Measurements from ENCODE around the gene CFAP20DC. TPM values are rescaled to one million over a fixed set of nuclear protein-coding genes. Genes with fewer than 3 reads are reported as not detected.
"Not testable (repeated sequence)": the region's sequence is repeated elsewhere in the genome, so short reads cannot be mapped to it uniquely, and the experiment has no call there.

The CFAP20DC gene
- total RNA-seq, 1 experiment from 2014 or later, result 1.1 TPM

DNA sequence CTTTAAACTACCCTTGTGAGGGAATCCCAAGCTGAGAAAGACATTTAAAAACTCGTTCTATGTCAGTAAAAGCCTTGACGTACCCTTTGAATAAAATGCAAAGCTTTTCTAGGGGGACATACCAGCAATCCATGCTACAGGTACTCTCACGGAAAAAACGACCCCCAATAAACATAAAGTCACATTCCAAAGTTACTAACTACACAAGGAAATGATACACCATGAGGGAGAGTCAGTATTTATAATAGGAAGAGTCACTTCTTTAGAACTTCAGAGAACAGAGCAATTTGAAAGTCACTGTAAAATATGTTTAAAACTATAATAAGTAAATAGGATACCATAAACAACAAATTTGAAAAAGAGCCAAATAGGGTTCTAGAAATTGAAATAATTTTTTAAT is 63.2 kb downstream of the CFAP20DC start:
- Mint-ChIP-seq H3K27ac (ENCODE audit: low read depth, unreplicated experiment) (no peak overlapping the region), H3K27me3 (ENCODE audit: insufficient read depth, unreplicated experiment) (no peaks in the 10 kb centered on the region), H3K36me3 (ENCODE audit: insufficient read depth, unreplicated experiment) (no peaks in the 10 kb centered on the region), H3K4me3 (ENCODE audit: unreplicated experiment) (no peak overlapping the region), H3K4me1 (ENCODE audit: insufficient read depth, unreplicated experiment) (peaks cover 7% of the 10 kb centered on the region), H3K9me3 (ENCODE audit: unreplicated experiment) (peaks cover 7% of the 10 kb centered on the region)
- TF ChIP-seq, protein P1, sequence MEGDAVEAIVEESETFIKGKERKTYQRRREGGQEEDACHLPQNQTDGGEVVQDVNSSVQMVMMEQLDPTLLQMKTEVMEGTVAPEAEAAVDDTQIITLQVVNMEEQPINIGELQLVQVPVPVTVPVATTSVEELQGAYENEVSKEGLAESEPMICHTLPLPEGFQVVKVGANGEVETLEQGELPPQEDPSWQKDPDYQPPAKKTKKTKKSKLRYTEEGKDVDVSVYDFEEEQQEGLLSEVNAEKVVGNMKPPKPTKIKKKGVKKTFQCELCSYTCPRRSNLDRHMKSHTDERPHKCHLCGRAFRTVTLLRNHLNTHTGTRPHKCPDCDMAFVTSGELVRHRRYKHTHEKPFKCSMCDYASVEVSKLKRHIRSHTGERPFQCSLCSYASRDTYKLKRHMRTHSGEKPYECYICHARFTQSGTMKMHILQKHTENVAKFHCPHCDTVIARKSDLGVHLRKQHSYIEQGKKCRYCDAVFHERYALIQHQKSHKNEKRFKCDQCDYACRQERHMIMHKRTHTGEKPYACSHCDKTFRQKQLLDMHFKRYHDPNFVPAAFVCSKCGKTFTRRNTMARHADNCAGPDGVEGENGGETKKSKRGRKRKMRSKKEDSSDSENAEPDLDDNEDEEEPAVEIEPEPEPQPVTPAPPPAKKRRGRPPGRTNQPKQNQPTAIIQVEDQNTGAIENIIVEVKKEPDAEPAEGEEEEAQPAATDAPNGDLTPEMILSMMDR (IDR thresholded peaks at IDR 0.05; ENCODE audit: unreplicated experiment), result no peak
- intact Hi-C loops (cut with micrococcal nuclease), result no loop called here
- BruUV-seq (replicated peaks), result no TSS peak
- CTCF ChIA-PET, result interaction anchor here (0.6 to 2.3 kb wide), 5 partner anchors 8 to 359 kb away, joined by 3 to 8 read pairs (median 4); no protein-coding TSS in a partner anchor
- POLR2A ChIA-PET, result interaction anchor here (1.0 to 1.3 kb wide), 2 partner anchors 9 to 12 kb away, joined by 3 read pairs; no protein-coding TSS in a partner anchor
- no peak for DNase-seq (ENCODE audit: unreplicated experiment)

DNA sequence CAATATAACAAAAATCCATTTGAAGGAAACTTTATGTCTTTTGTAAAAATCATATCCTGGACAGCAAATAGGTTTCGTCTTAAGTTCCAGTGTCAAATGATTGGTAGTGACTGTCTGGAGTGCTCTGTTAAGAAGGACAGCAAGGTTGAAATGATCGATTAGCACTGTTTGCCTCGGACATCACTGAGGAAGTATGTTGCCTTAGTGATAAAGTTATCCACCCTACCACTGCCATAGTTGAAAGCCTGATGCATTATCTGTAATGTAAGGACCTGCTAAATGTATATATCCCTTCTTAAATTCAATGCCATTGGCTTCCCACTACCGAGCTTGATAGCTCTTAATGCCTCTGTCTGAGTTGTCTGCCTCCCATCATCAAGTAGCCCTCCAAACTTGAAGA is 70.0 kb downstream of the CFAP20DC start:
- H3K27ac Mint-ChIP-seq (ENCODE audit: low read depth, unreplicated experiment), result no peak overlapping the region
- POLR2A ChIA-PET, result no interaction called here
- no peaks in the 10 kb centered on the region for H3K27me3 Mint-ChIP-seq (ENCODE audit: insufficient read depth, unreplicated experiment)
- no TSS peak for BruUV-seq (replicated peaks)
- H3K9me3 Mint-ChIP-seq (ENCODE audit: unreplicated experiment), result no peaks in the 10 kb centered on the region
- intact Hi-C loops (cut with micrococcal nuclease), result no loop called here
- no peak for DNase-seq (ENCODE audit: unreplicated experiment)
- H3K36me3 Mint-ChIP-seq (ENCODE audit: insufficient read depth, unreplicated experiment), result no peaks in the 10 kb centered on the region
- CTCF ChIA-PET, result interaction anchor here (0.5 to 1.1 kb wide), 2 partner anchors 21 to 341 kb away, joined by 3 read pairs; no protein-coding TSS in a partner anchor
- TF ChIP-seq, protein P1 (IDR thresholded peaks at IDR 0.05; ENCODE audit: unreplicated experiment), result no peak
- H3K4me3 Mint-ChIP-seq (ENCODE audit: unreplicated experiment), result no peak overlapping the region
- H3K4me1 Mint-ChIP-seq (ENCODE audit: insufficient read depth, unreplicated experiment), result no peaks in the 10 kb centered on the region

DNA sequence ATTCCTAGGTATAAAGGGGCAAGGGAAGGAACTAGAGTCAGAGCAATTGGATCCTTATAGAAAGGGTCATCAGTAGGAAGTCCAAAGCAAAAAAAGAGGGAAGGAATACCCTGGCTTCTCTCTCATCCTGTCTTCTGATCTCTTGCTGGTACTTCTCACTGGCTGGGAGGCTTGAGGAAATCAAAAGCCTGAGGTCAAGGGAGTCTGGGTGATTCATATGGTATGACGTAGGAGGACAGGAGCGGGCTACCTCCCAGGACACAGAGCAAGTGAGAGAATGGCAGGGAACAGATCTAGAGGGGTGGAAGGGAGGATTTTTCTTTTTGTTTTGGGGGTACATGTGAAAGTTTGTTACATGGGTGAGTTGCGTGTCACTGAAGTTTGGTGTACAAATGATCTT is 76.0 kb downstream of the CFAP20DC start:
- ChIA-PET POLR2A (interaction anchor here (0.9 to 1.1 kb wide), 2 partner anchors 14 to 21 kb away, joined by 3 read pairs; no protein-coding TSS in a partner anchor), CTCF (no interaction called here)
- TF ChIP-seq, protein P1 (IDR thresholded peaks at IDR 0.05; ENCODE audit: unreplicated experiment), result no peak
- no peak overlapping the region for H3K4me3 Mint-ChIP-seq (ENCODE audit: unreplicated experiment)
- peaks cover 6% of the 10 kb centered on the region for H3K4me1 Mint-ChIP-seq (ENCODE audit: insufficient read depth, unreplicated experiment)
- intact Hi-C loops (cut with micrococcal nuclease), result no loop called here
- no peaks in the 10 kb centered on the region for H3K9me3 Mint-ChIP-seq (ENCODE audit: unreplicated experiment)
- no peak overlapping the region for H3K27ac Mint-ChIP-seq (ENCODE audit: low read depth, unreplicated experiment)
- no peaks in the 10 kb centered on the region for H3K27me3 Mint-ChIP-seq (ENCODE audit: insufficient read depth, unreplicated experiment)
- DNase-seq (ENCODE audit: unreplicated experiment), result peak; percentile 28
- BruUV-seq (replicated peaks), result no TSS peak
- H3K36me3 Mint-ChIP-seq (ENCODE audit: insufficient read depth, unreplicated experiment), result no peaks in the 10 kb centered on the region

DNA sequence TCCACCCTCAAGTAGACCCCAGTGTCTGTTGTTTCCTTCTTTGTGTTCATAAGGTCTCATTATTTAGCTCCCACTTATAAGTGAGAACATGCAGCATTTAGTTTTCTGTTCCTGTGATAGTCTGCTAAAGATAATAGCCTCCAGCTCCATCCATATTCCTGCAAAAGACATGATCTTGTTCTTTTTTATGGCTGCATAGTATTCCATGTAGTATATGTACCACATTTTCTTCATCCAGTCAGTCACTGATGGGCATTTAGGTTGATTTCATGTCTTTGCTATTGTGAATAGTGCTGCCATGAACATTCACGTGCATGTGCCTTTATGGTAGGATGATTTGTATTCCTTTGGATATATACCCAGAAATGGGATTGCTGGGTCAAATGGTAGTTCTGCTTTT is 82.0 kb downstream of the CFAP20DC start:
- BruUV-seq (replicated peaks); H3K27me3 Mint-ChIP-seq (ENCODE audit: insufficient read depth, unreplicated experiment): not testable (repeated sequence)

DNA sequence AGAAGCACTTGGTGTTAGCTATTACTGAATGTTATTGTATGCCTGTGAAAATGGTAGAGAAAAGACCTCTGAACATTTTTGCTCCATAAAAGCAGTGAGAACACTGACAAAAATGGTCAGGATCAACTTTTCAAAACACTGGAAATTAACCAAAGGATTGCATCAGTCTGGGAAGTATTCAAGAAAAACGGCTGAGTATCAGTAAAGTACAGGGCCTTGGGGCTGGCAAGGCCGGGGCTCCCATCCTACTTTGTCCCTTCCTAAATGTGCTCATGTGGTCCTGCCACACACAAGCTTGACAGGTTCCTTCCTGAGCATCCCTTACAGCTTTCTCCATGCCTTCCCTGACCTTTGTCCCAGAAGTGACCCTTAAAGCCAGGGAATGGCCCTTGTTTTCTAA is 84.0 kb downstream of the CFAP20DC start:
- no peaks in the 10 kb centered on the region for H3K27me3 Mint-ChIP-seq (ENCODE audit: insufficient read depth, unreplicated experiment)
- ChIA-PET CTCF (interaction anchor here (0.6 to 0.9 kb wide), 3 partner anchors 87 to 398 kb away, joined by 3 read pairs; no protein-coding TSS in a partner anchor), POLR2A (interaction anchor here (0.6 kb wide), 1 partner anchor 888 kb away, joined by 3 read pairs; no protein-coding TSS in a partner anchor)
- no peak overlapping the region for H3K4me3 Mint-ChIP-seq (ENCODE audit: unreplicated experiment)
- no peak overlapping the region for H3K27ac Mint-ChIP-seq (ENCODE audit: low read depth, unreplicated experiment)
- H3K9me3 Mint-ChIP-seq (ENCODE audit: unreplicated experiment), result no peaks in the 10 kb centered on the region
- no TSS peak for BruUV-seq (replicated peaks)
- H3K36me3 Mint-ChIP-seq (ENCODE audit: insufficient read depth, unreplicated experiment), result no peaks in the 10 kb centered on the region
- intact Hi-C loops (cut with micrococcal nuclease), result no loop called here
- TF ChIP-seq, protein P1 (IDR thresholded peaks at IDR 0.05; ENCODE audit: unreplicated experiment), result no peak
- peaks cover 6% of the 10 kb centered on the region for H3K4me1 Mint-ChIP-seq (ENCODE audit: insufficient read depth, unreplicated experiment)
- no peak for DNase-seq (ENCODE audit: unreplicated experiment)

More for the DNA sequence above, 82.0 kb downstream of the CFAP20DC start:
- H3K27ac Mint-ChIP-seq (ENCODE audit: low read depth, unreplicated experiment); CTCF ChIA-PET; H3K4me3 Mint-ChIP-seq (ENCODE audit: unreplicated experiment); intact Hi-C loops (cut with micrococcal nuclease); H3K4me1 Mint-ChIP-seq (ENCODE audit: insufficient read depth, unreplicated experiment); H3K36me3 Mint-ChIP-seq (ENCODE audit: insufficient read depth, unreplicated experiment); DNase-seq (ENCODE audit: unreplicated experiment); H3K9me3 Mint-ChIP-seq (ENCODE audit: unreplicated experiment); POLR2A ChIA-PET: not testable (repeated sequence)

All from MCF 10A (cell line).